Choroid plexus epithelial cell (primary cell): ENCODE data around the gene TBC1D5.
"Not testable (repeated sequence)": the region's sequence is repeated elsewhere in the genome, so short reads cannot be mapped to it uniquely, and the experiment has no call there.

Source experiments
- DNase-seq: peaks from one replicate; pipeline ENCODE4 v3.0.0-alpha.2; 2010; ENCODE audit warnings: low read depth
- H3K4me3 ChIP-seq: 2 replicates; pipeline ENCODE4 v1.5.1; 2011; ENCODE audit warnings: low read depth, mild to moderate bottlenecking, control low read depth, low read length, moderate library complexity
- CTCF ChIP-seq: conservative IDR thresholded peaks from 2 replicates; pipeline ENCODE4 v1.5.1; 2011; ENCODE audit warnings: low read depth, mild to moderate bottlenecking, control low read depth, inconsistent platforms, low read length, moderate library complexity

Gene TBC1D5

GRCh38 chr3:17632401-17633100, 109.9 kb downstream of the TBC1D5 start:
- DNase-seq, result peak; percentile 85
- H3K4me3 ChIP-seq, result no peak overlapping the region
- no peak for TF ChIP-seq CTCF

- H3K4me3 ChIP-seq, result no peak overlapping the region
- DNase-seq, result no peak
- TF ChIP-seq CTCF, result no peak
Observed at GRCh38 chr3:17631609-17632008, 110.8 kb downstream of the TBC1D5 start.

GRCh38 chr3:17629400-17629799, 113.0 kb downstream of the TBC1D5 start:
- peak; percentile 55 for DNase-seq
- H3K4me3 ChIP-seq, result no peak overlapping the region
- TF ChIP-seq CTCF, result no peak

GRCh38 chr3:17626395-17626794, 116.0 kb downstream of the TBC1D5 start:
- no peak for DNase-seq
- no peak for TF ChIP-seq CTCF
- H3K4me3 ChIP-seq, result no peak overlapping the region

- H3K4me3 ChIP-seq, result no peak overlapping the region
- no peak for DNase-seq
- TF ChIP-seq CTCF, result no peak
Observed at GRCh38 chr3:17625133-17625532, 117.3 kb downstream of the TBC1D5 start.

GRCh38 chr3:17623464-17623863, 119.0 kb downstream of the TBC1D5 start:
- H3K4me3 ChIP-seq, result no peak overlapping the region
- no peak for TF ChIP-seq CTCF
- DNase-seq, result no peak

GRCh38 chr3:17619968-17620367, 122.5 kb downstream of the TBC1D5 start:
- DNase-seq, result no peak
- no peak overlapping the region for H3K4me3 ChIP-seq
- no peak for TF ChIP-seq CTCF

GRCh38 chr3:17613017-17613416, 129.4 kb downstream of the TBC1D5 start:
- DNase-seq, result not testable (repeated sequence)

More at GRCh38 chr3:17613017-17613416, 129.4 kb downstream of the TBC1D5 start:
- not testable (repeated sequence) for H3K4me3 ChIP-seq
